ENCODE measurements around the gene KISS1R. TPM values are rescaled to one million over a fixed set of nuclear protein-coding genes. Genes with fewer than 3 reads are reported as not detected.

KISS1R gene
- total and polyA plus RNA-seq, 2 experiments from 2014 or later: 1.3 to 2.1 TPM

GRCh38 chr19:953445-954271 is 36.5 kb downstream of the KISS1R start:
- no peaks in the 10 kb centered on the region for H3K36me3 ChIP-seq (replicated peaks; ENCODE audit: insufficient read depth, low read depth)
- H3K4me3 ChIP-seq: peak overlapping the region; percentile 20
- no peaks in the 10 kb centered on the region for H3K9me3 ChIP-seq (ENCODE audit: low read depth)
- H3K79me2 ChIP-seq: peaks cover 90% of the 10 kb centered on the region
- H3K9me2 ChIP-seq (replicated peaks; ENCODE audit: insufficient read depth): no peaks in the 10 kb centered on the region
- peaks cover 85% of the 10 kb centered on the region for H3K4me1 ChIP-seq (ENCODE audit: insufficient read depth)
- no peaks in the 10 kb centered on the region for H3K27me3 ChIP-seq
- 34% methylated on average over 24 of the region's 33 CpGs for WGBS (ENCODE audit: low lambda C conversion rate, missing lambda C conversion rate)
- DNase-seq (ENCODE audit: low spot score): peak; percentile 16
- H3K27ac ChIP-seq: peak overlapping the region; percentile 100
- TF ChIP-seq CTCF (IDR thresholded peaks at IDR 0.05; ENCODE audit: poor library complexity) (no peak), EZH2phosphoT487 (IDR thresholded peaks at IDR 0.05; ENCODE audit: low read depth, severe bottlenecking, unreplicated experiment) (no peak), EZH2 (IDR thresholded peaks at IDR 0.05; ENCODE audit: borderline replicate concordance) (no peak)
- peak overlapping the region; percentile 88 for H3K4me2 ChIP-seq
- H4K20me1 ChIP-seq (ENCODE audit: insufficient read depth, poor library complexity, severe bottlenecking): no peaks in the 10 kb centered on the region
- H2AFZ ChIP-seq: no peak overlapping the region

- Histone ChIP-seq H3K36me3 (replicated peaks; ENCODE audit: insufficient read depth, low read depth) (no peaks in the 10 kb centered on the region), H3K4me1 (ENCODE audit: insufficient read depth) (peaks cover 81% of the 10 kb centered on the region), H3K9me2 (replicated peaks; ENCODE audit: insufficient read depth) (no peaks in the 10 kb centered on the region), H3K27ac (peak overlapping the region; percentile 100), H4K20me1 (ENCODE audit: insufficient read depth, poor library complexity, severe bottlenecking) (no peaks in the 10 kb centered on the region), H3K4me3 (no peak overlapping the region), H3K27me3 (no peaks in the 10 kb centered on the region), H3K79me2 (peaks cover 86% of the 10 kb centered on the region), H3K4me2 (peak overlapping the region; percentile 88), H2AFZ (no peak overlapping the region), H3K9me3 (ENCODE audit: low read depth) (no peaks in the 10 kb centered on the region)
- 62% methylated on average over 14 of the region's 14 CpGs for WGBS (ENCODE audit: low lambda C conversion rate, missing lambda C conversion rate)
- no peak for DNase-seq (ENCODE audit: low spot score)
- TF ChIP-seq CTCF (IDR thresholded peaks at IDR 0.05; ENCODE audit: poor library complexity) (no peak), EZH2 (IDR thresholded peaks at IDR 0.05; ENCODE audit: borderline replicate concordance) (no peak), EZH2phosphoT487 (IDR thresholded peaks at IDR 0.05; ENCODE audit: low read depth, severe bottlenecking, unreplicated experiment) (no peak)
Measured at GRCh38 chr19:954272-954671, 37.1 kb downstream of the KISS1R start.

GRCh38 chr19:954672-955494 is 37.8 kb downstream of the KISS1R start:
- peak; percentile 66 for DNase-seq (ENCODE audit: low spot score)
- no peaks in the 10 kb centered on the region for H3K9me2 ChIP-seq (replicated peaks; ENCODE audit: insufficient read depth)
- H3K27ac ChIP-seq: peak overlapping the region; percentile 100
- H3K79me2 ChIP-seq: peaks cover 86% of the 10 kb centered on the region
- no peak overlapping the region for H2AFZ ChIP-seq
- H3K4me1 ChIP-seq (ENCODE audit: insufficient read depth): peaks cover 81% of the 10 kb centered on the region
- 60% methylated on average over 41 of the region's 43 CpGs for WGBS (ENCODE audit: low lambda C conversion rate, missing lambda C conversion rate)
- H3K36me3 ChIP-seq (replicated peaks; ENCODE audit: insufficient read depth, low read depth): no peaks in the 10 kb centered on the region
- no peak for TF ChIP-seq EZH2phosphoT487 (IDR thresholded peaks at IDR 0.05; ENCODE audit: low read depth, severe bottlenecking, unreplicated experiment)
- TF ChIP-seq CTCF (IDR thresholded peaks at IDR 0.05; ENCODE audit: poor library complexity): no peak
- TF ChIP-seq EZH2 (IDR thresholded peaks at IDR 0.05; ENCODE audit: borderline replicate concordance): no peak
- no peaks in the 10 kb centered on the region for H3K9me3 ChIP-seq (ENCODE audit: low read depth)
- no peak overlapping the region for H3K4me3 ChIP-seq
- H3K27me3 ChIP-seq: no peaks in the 10 kb centered on the region
- H3K4me2 ChIP-seq: peak overlapping the region; percentile 88
- no peaks in the 10 kb centered on the region for H4K20me1 ChIP-seq (ENCODE audit: insufficient read depth, poor library complexity, severe bottlenecking)

Data from hepatocyte (in vitro differentiated cells).